ENCODE results near the gene REN. TPM values are rescaled to one million over a fixed set of nuclear protein-coding genes. Genes with fewer than 3 reads are reported as not detected.

REN gene
- total and polyA plus RNA-seq, 2 of the 8 experiments (the other 6 are each of a cell fraction or from before 2014, with no cell fraction given): 0.05 TPM; not detected in 1

DNA sequence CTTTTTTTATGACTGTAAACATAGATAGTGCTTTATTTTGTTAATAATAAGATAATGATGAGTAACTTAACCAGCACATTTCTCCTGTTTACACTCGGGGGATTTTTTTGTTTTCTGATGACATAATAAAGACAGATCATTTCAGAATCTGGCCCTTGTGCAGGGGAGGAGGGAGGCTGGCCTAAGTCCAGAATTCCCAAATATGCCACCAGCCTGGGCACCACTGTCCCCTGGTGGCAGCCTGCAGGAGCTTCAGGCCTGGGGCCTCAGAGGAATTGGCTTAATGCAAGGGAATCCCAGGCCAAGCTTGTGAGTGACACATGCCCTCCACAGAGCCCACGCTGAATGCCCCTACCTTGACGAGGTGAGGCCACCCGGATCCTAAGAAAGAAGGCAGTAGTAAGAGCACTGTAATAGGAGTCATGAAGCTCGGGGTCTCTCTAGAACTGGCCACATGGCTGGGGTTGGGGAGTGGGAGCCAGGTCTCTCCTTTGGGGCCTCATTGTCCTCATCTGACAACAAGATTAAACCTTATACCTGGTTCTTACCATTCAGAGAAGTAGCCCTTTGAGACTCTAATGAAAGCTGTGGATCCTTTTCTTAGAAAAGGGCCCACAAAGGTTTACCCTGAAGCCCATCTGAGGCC is 38.4 kb downstream of the REN start (continued):
- no peak for TF ChIP-seq KDM1A (IDR thresholded peaks at IDR 0.05; ENCODE audit: borderline replicate concordance, low read length)
- TF ChIP-seq SIRT6 (IDR thresholded peaks at IDR 0.05; ENCODE audit: low read length): no peak
- TF ChIP-seq BACH1 (IDR thresholded peaks at IDR 0.05; ENCODE audit: low read length): no peak
